Chondrocyte (in vitro differentiated cells): ENCODE data around the gene ADGRD1. TPM values are rescaled to one million over a fixed set of nuclear protein-coding genes. Genes with fewer than 3 reads are reported as not detected.

Source experiments
- DNase-seq: peaks from one replicate; pipeline ENCODE4 v3.0.0; 2021; ENCODE audit warnings: mixed read lengths, low spot score
- H3K27ac Mint-ChIP-seq: one replicate; pipeline ENCODE4 v1.8.0; 2021; ENCODE audit warnings: mild to moderate bottlenecking, moderate library complexity, mixed read lengths; ENCODE audit not compliant: unreplicated experiment
- H3K27me3 Mint-ChIP-seq: 2 replicates; pipeline ENCODE4 v1.8.0; 2021; ENCODE audit warnings: low read depth, mixed read lengths
- H3K36me3 Mint-ChIP-seq: 2 replicates; pipeline ENCODE4 v1.8.0; 2021; ENCODE audit warnings: low read depth, mixed read lengths
- H3K4me1 Mint-ChIP-seq: 2 replicates; pipeline ENCODE4 v1.8.0; 2021; ENCODE audit warnings: low read depth, mild to moderate bottlenecking, mixed read lengths
- H3K4me3 Mint-ChIP-seq: one replicate; pipeline ENCODE4 v1.8.0; 2021; ENCODE audit warnings: mild to moderate bottlenecking, moderate library complexity, mixed read lengths; ENCODE audit not compliant: unreplicated experiment
- H3K9me3 Mint-ChIP-seq: 2 replicates; pipeline ENCODE4 v1.8.0; 2021; ENCODE audit warnings: low read depth, mixed read lengths
- total RNA-seq: library from RNA; stranded (reverse); gene quantifications from 3 replicates; pipeline ENCODE4 v1.2.1, GENCODE V29; 2021
- TF ChIP-seq, protein P1 (sequence below): fragments of 200-600 bp; sonication (generic); IDR thresholded peaks from 2 replicates; pipeline ENCODE4 v1.5.0; 2021; ENCODE audit warnings: antibody characterized with exemption, mild to moderate bottlenecking, moderate library complexity

Gene ADGRD1
- total RNA-seq, 1 donor from 2014 or later, result 4.7 TPM

DNA sequence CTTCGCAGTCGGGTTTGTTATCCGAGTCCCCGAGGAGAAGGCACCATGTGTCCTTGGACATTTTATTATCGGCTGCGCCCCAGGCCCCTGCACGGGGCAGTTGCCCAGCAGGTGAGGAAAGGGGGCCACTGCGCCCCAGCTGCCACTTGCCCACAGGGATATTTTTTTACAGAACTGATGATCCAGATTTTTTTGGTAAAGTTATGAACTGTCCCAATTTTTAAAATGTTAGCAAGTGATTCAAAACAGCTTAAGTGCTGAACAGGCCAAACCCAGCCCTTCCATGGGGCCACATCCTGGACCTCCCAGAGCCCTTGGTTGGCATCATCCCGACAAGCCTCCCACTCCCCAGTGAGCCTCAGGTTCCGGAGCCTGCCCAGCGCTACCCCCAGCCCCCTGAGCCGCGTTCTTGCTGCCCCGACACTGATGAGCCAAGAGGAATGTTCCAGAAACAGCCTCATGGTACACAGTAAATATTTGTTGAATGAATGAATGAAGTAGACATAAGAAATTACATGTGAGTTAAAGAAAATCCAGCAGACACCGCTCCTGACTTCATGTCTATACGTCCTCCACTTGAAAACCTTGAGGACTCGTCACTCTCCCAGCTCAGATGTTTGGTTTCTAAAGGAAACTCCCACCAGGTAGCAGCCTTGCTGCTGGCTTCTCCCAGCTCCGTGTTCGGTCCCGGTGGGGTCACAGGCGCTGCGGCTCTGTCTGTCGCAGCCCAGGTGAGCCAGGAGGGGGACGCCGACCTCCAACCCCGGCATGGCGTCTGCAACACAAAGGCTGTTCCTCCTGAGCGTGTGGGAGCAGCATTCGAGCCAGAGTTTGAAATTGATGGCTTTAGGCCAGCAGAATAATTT, 88.5 kb downstream of the ADGRD1 start:
- H3K9me3 Mint-ChIP-seq, result no peaks in the 10 kb centered on the region
- no peak overlapping the region for H3K4me3 Mint-ChIP-seq
- H3K36me3 Mint-ChIP-seq, result no peaks in the 10 kb centered on the region
- H3K27me3 Mint-ChIP-seq, result peaks cover 20% of the 10 kb centered on the region
- TF ChIP-seq, protein P1, sequence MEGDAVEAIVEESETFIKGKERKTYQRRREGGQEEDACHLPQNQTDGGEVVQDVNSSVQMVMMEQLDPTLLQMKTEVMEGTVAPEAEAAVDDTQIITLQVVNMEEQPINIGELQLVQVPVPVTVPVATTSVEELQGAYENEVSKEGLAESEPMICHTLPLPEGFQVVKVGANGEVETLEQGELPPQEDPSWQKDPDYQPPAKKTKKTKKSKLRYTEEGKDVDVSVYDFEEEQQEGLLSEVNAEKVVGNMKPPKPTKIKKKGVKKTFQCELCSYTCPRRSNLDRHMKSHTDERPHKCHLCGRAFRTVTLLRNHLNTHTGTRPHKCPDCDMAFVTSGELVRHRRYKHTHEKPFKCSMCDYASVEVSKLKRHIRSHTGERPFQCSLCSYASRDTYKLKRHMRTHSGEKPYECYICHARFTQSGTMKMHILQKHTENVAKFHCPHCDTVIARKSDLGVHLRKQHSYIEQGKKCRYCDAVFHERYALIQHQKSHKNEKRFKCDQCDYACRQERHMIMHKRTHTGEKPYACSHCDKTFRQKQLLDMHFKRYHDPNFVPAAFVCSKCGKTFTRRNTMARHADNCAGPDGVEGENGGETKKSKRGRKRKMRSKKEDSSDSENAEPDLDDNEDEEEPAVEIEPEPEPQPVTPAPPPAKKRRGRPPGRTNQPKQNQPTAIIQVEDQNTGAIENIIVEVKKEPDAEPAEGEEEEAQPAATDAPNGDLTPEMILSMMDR, result no peak
- H3K4me1 Mint-ChIP-seq, result no peaks in the 10 kb centered on the region
- no peak overlapping the region for H3K27ac Mint-ChIP-seq
- no peak for DNase-seq

DNA sequence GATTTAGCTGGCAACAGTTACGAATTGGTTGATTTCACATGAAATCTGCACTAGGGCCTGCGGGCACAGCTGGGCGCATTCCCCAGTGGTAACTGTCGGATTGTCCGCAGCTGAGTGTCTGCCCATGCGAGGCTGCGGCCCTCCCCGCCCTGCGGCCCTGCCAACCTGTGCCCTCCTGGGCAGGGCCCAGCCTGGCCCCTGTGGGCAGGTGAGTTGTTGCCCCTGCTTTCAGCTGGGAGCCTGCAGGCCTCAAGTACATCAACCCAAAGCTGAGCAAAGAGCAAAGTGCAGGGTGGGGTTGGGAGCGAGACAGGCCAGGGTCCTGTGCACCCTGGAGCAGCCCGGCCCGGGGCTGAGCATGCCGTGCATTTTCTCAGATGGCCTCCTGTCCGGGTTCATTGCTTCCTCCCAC, 89.1 kb downstream of the ADGRD1 start:
- DNase-seq, result no peak
- H3K27me3 Mint-ChIP-seq, result peaks cover 24% of the 10 kb centered on the region

DNA sequence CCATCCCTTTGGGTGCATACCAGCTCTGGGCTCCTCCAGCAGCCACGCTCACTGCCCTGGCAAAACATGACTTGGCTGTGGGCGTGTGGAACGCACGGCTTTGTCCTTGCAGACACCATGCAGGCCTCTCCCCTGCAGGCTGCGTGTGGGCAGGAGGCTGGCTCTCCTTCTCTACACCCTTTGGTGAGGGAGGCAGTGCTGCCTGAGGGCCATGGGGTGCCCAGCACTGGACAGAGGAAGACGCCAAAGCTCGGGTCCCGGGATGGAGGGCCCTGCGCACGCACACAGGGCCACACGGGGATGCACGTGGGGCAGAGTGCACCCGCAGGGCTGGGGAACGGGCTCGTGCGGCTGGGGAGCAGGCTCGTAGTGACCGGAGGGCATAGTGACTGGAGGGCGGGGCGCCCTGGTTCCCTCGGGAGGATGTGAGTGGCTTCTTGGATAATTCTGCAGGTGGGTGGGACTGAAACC, 89.7 kb downstream of the ADGRD1 start:
- no peak for DNase-seq
- Mint-ChIP-seq H3K9me3 (no peaks in the 10 kb centered on the region), H3K4me3 (no peak overlapping the region), H3K36me3 (no peaks in the 10 kb centered on the region), H3K27ac (no peak overlapping the region), H3K27me3 (peaks cover 24% of the 10 kb centered on the region), H3K4me1 (no peaks in the 10 kb centered on the region)
- TF ChIP-seq, protein P1, result no peak

More for the DNA sequence above, 89.1 kb downstream of the ADGRD1 start:
- Mint-ChIP-seq H3K4me3 (no peak overlapping the region), H3K36me3 (no peaks in the 10 kb centered on the region), H3K9me3 (no peaks in the 10 kb centered on the region), H3K4me1 (no peaks in the 10 kb centered on the region), H3K27ac (no peak overlapping the region)
- TF ChIP-seq, protein P1, result no peak

DNA sequence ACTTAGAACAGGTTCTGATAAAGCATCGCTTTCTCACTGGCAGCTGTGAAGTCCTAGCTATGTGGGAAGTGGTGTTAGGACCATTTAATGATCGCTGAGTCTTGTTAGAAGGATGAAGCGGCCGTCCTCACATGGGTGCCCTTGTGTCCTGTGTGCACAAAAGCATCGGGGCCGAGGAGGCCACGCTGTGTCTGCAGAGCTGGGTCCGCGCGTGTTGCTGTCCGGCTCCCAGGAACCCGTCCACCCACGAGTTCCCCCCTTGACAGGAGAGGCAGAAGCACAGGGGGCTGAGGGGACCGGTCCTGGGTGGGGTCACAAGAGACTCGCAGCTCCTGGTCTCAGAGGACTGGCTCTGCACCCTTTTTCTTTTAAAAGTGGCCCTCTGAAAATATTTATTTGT, 90.4 kb downstream of the ADGRD1 start:
- peaks cover 24% of the 10 kb centered on the region for H3K27me3 Mint-ChIP-seq
- DNase-seq, result no peak
- no peak overlapping the region for H3K27ac Mint-ChIP-seq
- H3K9me3 Mint-ChIP-seq, result no peaks in the 10 kb centered on the region
- H3K4me3 Mint-ChIP-seq, result no peak overlapping the region
- H3K4me1 Mint-ChIP-seq, result no peaks in the 10 kb centered on the region
- no peaks in the 10 kb centered on the region for H3K36me3 Mint-ChIP-seq
- TF ChIP-seq, protein P1, result no peak

DNA sequence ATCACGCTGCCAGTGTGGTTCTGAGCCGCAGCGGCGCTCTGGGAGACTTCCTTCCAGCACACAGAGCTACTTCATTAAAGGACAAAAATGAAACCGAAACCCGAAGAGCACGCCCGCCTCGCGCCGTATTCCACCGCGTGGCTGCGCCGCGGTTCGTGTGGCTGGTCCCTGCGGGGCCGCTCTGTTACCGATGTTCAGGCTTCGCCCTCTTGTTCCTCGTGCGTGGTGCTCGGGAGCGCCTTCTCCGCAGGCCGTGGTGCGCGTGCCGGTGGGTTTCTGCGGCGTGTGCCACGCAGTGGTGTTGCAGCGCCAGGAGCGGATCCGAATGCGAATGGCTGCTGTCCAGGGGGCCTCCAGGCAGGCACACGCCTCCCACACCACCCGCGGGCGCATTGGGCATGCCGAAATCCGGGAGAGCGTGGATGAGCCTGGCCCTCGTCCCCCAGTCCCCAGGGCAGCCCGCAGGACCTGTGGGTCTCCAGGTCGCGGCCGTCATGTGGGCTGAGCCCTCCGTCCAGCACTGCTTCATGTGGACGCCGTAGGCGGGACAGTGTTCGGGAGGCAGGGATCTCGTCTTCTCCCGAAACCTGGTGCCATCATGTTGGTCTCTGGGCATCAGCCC, 91.2 kb downstream of the ADGRD1 start:
- Mint-ChIP-seq H3K27ac (no peak overlapping the region), H3K9me3 (no peaks in the 10 kb centered on the region), H3K36me3 (no peaks in the 10 kb centered on the region), H3K4me1 (no peaks in the 10 kb centered on the region), H3K27me3 (peaks cover 23% of the 10 kb centered on the region), H3K4me3 (no peak overlapping the region)
- no peak for DNase-seq
- TF ChIP-seq, protein P1, result no peak
